Natural killer cell (primary cell): ENCODE data around the gene DGCR8. TPM values are rescaled to one million over a fixed set of nuclear protein-coding genes. Genes with fewer than 3 reads are reported as not detected.

Experiments used
- ATAC-seq, 3 donors: fragments of 150-1000 bp in 2 of 3; fragments of 200-7000 bp in 1 of 3; cut with Tn5 transposase; 1 replicate in 1 of 3; 2 replicates in 2 of 3; pipeline ENCODE4 v1.10.0; 2021; ENCODE audit warnings: mild to moderate bottlenecking in 2 of 3, moderate library complexity in 2 of 3
- DNase-seq, 2 donors: peaks; one replicate each; pipeline versions ENCODE4 v3.0.0 to v3.0.0-alpha.2; 2013 to 2021; ENCODE audit warnings: mixed read lengths in 1 of 2
- H3K27ac ChIP-seq: one replicate; pipeline ENCODE4 v1.5.1; 2013; ENCODE audit warnings: mild to moderate bottlenecking, low read length
- H3K27me3 ChIP-seq: one replicate; pipeline ENCODE4 v1.6.1; 2013; ENCODE audit warnings: low read length; ENCODE audit not compliant: control insufficient read depth, insufficient read depth
- H3K36me3 ChIP-seq: one replicate; pipeline ENCODE4 v1.6.1; 2013; ENCODE audit warnings: low read length; ENCODE audit not compliant: control insufficient read depth, insufficient read depth
- H3K4me1 ChIP-seq: one replicate; pipeline ENCODE4 v1.6.1; 2013; ENCODE audit warnings: low read length; ENCODE audit not compliant: control insufficient read depth, insufficient read depth
- H3K4me3 ChIP-seq: one replicate; pipeline ENCODE4 v1.5.1; 2013; ENCODE audit warnings: low read length
- H3K9me3 ChIP-seq: one replicate; pipeline ENCODE4 v1.6.1; 2013; ENCODE audit warnings: low read length; ENCODE audit not compliant: control insufficient read depth, insufficient read depth
- H3K27ac Mint-ChIP-seq, 2 donors: one replicate each; pipeline ENCODE4 v1.8.0; 2022; ENCODE audit warnings: mild to moderate bottlenecking in 2 of 2, mixed read lengths in 2 of 2, moderate library complexity in 1 of 2
- H3K27me3 Mint-ChIP-seq, 2 donors: one replicate each; pipeline ENCODE4 v1.8.0; 2022; ENCODE audit warnings: low read depth in 2 of 2, mixed read lengths in 2 of 2
- H3K36me3 Mint-ChIP-seq: one replicate; pipeline ENCODE4 v1.8.0; 2022; ENCODE audit warnings: mixed read lengths
- H3K4me1 Mint-ChIP-seq, 2 donors: one replicate each; pipeline ENCODE4 v1.8.0; 2022; ENCODE audit warnings: mixed read lengths in 2 of 2
- H3K4me3 Mint-ChIP-seq: one replicate; pipeline ENCODE4 v1.8.0; 2022; ENCODE audit warnings: mild to moderate bottlenecking, moderate library complexity, mixed read lengths
- H3K9me3 Mint-ChIP-seq, 2 donors: one replicate each; pipeline ENCODE4 v1.8.0; 2022; ENCODE audit warnings: mixed read lengths in 2 of 2
- WGBS: methylation state at CpG from one replicate; pipeline ENCODE4 v1.1.7; 2013; ENCODE audit warnings: missing lambda C conversion rate; ENCODE audit not compliant: insufficient coverage; 5-methylcytosine and 5-hydroxymethylcytosine counted together
- intact Hi-C: fragments of 100-400 bp; cut with micrococcal nuclease; formaldehyde crosslinking; loops from one replicate; pipeline ENCODE4 v1.14.2; 2022
- total RNA-seq, 4 donors: library from RNA; stranded (reverse); fragments of 120-200 nt in 1 of 4; gene quantifications; one replicate each; pipeline versions ENCODE4 v1.2.3 to v1.2.4, GENCODE V29; 2013 to 2022
- TF ChIP-seq, protein P1 (sequence below): fragments of 200-600 bp; IDR thresholded peaks from one replicate; pipeline ENCODE4 v1.8.0; 2022; ENCODE audit warnings: antibody characterized with exemption

DGCR8 gene
- total RNA-seq, 3 donors from 2014 or later (not counting 1 experiment from before 2014, with no cell fraction given), result 45.3 to 64.7 (median 64.0) TPM

GRCh38 chr22:20145206-20145831, 65.3 kb downstream of the DGCR8 start:
- Histone ChIP-seq H3K4me3 (no peak overlapping the region), H3K36me3 (peaks cover 2% of the 10 kb centered on the region), H3K4me1 (no peaks in the 10 kb centered on the region), H3K9me3 (no peaks in the 10 kb centered on the region), H3K27me3 (no peaks in the 10 kb centered on the region), H3K27ac (no peak overlapping the region)
- TF ChIP-seq, protein P1, sequence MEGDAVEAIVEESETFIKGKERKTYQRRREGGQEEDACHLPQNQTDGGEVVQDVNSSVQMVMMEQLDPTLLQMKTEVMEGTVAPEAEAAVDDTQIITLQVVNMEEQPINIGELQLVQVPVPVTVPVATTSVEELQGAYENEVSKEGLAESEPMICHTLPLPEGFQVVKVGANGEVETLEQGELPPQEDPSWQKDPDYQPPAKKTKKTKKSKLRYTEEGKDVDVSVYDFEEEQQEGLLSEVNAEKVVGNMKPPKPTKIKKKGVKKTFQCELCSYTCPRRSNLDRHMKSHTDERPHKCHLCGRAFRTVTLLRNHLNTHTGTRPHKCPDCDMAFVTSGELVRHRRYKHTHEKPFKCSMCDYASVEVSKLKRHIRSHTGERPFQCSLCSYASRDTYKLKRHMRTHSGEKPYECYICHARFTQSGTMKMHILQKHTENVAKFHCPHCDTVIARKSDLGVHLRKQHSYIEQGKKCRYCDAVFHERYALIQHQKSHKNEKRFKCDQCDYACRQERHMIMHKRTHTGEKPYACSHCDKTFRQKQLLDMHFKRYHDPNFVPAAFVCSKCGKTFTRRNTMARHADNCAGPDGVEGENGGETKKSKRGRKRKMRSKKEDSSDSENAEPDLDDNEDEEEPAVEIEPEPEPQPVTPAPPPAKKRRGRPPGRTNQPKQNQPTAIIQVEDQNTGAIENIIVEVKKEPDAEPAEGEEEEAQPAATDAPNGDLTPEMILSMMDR, result no peak
- Mint-ChIP-seq H3K9me3 (no peaks in the 10 kb centered on the region), H3K27ac (no peak overlapping the region), H3K4me1 (no peaks in the 10 kb centered on the region), H3K27me3 (no peaks in the 10 kb centered on the region), H3K4me3 (no peak overlapping the region), H3K36me3 (no peaks in the 10 kb centered on the region)
- DNase-seq, result no peak
- no peak for ATAC-seq
- intact Hi-C loops, result no loop called here
- 92% methylated on average over 22 of the region's 22 CpGs for WGBS

DNA sequence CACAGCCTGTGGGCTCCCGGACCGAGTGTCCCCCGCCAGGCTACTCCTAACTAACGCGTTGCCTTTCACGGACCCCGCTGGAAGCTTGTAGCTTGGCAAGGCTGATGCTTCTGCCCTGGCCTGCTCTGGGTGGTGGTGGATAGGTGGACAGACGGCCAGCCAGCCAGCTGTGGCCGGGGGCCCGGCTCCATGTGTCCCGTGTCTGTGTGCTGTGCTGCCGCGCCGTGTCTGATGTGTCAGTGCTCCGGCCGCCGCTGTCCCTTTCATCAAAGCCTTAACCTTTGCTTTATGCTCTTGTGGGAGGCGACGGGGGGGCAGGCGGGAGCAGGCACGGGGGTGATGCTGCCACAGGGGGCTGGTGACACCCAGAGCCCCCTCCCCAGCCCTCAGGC, 65.8 kb downstream of the DGCR8 start:
- Mint-ChIP-seq H3K36me3 (no peaks in the 10 kb centered on the region), H3K4me1 (no peaks in the 10 kb centered on the region), H3K9me3 (no peaks in the 10 kb centered on the region), H3K4me3 (no peak overlapping the region), H3K27ac (no peak overlapping the region), H3K27me3 (no peaks in the 10 kb centered on the region)
- ATAC-seq (no peak), DNase-seq (no peak)
- TF ChIP-seq, protein P1, result no peak
- no peak overlapping the region for H3K27ac ChIP-seq
- intact Hi-C loops, result no loop called here
- H3K4me3 ChIP-seq, result no peak overlapping the region
- no peaks in the 10 kb centered on the region for H3K9me3 ChIP-seq
- H3K36me3 ChIP-seq, result peaks cover 2% of the 10 kb centered on the region
- WGBS, result 96% methylated on average over 21 of the region's 21 CpGs
- no peaks in the 10 kb centered on the region for H3K4me1 ChIP-seq
- no peaks in the 10 kb centered on the region for H3K27me3 ChIP-seq

- no peak for DNase-seq
- intact Hi-C loops, result no loop called here
- H3K36me3 Mint-ChIP-seq, result no peaks in the 10 kb centered on the region
- TF ChIP-seq, protein P1, result no peak
- no peaks in the 10 kb centered on the region for H3K9me3 Mint-ChIP-seq
- Histone ChIP-seq H3K4me3 (no peak overlapping the region), H3K4me1 (no peaks in the 10 kb centered on the region), H3K36me3 (peaks cover 2% of the 10 kb centered on the region), H3K27ac (no peak overlapping the region), H3K9me3 (no peaks in the 10 kb centered on the region), H3K27me3 (no peaks in the 10 kb centered on the region)
- WGBS, result 81% methylated on average over 22 of the region's 22 CpGs
- H3K27ac Mint-ChIP-seq, result no peak overlapping the region
- ATAC-seq, result peak in 1 of 3 donors; percentile 13
- no peaks in the 10 kb centered on the region for H3K4me1 Mint-ChIP-seq
- no peak overlapping the region for H3K4me3 Mint-ChIP-seq
- H3K27me3 Mint-ChIP-seq, result no peaks in the 10 kb centered on the region
Measured at GRCh38 chr22:20146777-20147176, 66.7 kb downstream of the DGCR8 start.
